Measurements from ENCODE around the gene STX1A. TPM values are rescaled to one million over a fixed set of nuclear protein-coding genes. Genes with fewer than 3 reads are reported as not detected.
"Not testable (repeated sequence)": the region's sequence is repeated elsewhere in the genome, so short reads cannot be mapped to it uniquely, and the experiment has no call there.

The STX1A gene
- total and polyA plus RNA-seq, 12 donors: 0.88 to 3.4 (median 2.1) TPM

GRCh38 chr7:73727952-73728351 lies 8.5 kb upstream of the STX1A start:
- Histone ChIP-seq H3K36me3 (no peaks in the 10 kb centered on the region), H3K4me1 (no peaks in the 10 kb centered on the region), H3K27me3 (peaks cover 0 to 31% (median 5%) of the 10 kb centered on the region in 7 donors), H3K4me3 (no peak overlapping the region), H3K9me3 (no peaks in the 10 kb centered on the region), H3K27ac (no peak overlapping the region)
- intact Hi-C loops (cut with DNase I): loop anchor here in 2 of 10 donors (5.0 to 10.0 kb wide), 2 partner anchors 63 to 121 kb away; partner anchors contain the start of gene VPS37D (in 1 of the 2)
- TF ChIP-seq CTCF (IDR thresholded peaks at IDR 0.05): no peak
- WGBS, 2 donors: 65 to 72% methylated on average over 3 of the region's 3 CpGs
- DNase-seq: no peak
- ATAC-seq: no peak

- 45 to 52% methylated on average over 1 of the region's 1 CpG for WGBS, 2 donors
- Histone ChIP-seq H3K9me3 (no peaks in the 10 kb centered on the region), H3K4me1 (peaks cover 0 to 10% (median 0%) of the 10 kb centered on the region in 9 donors), H3K27ac (no peak overlapping the region), H3K27me3 (peaks cover 0 to 40% (median 5%) of the 10 kb centered on the region in 7 donors), H3K4me3 (no peak overlapping the region), H3K36me3 (no peaks in the 10 kb centered on the region)
- no peak for DNase-seq
- TF ChIP-seq CTCF (IDR thresholded peaks at IDR 0.05): peak in 2 of 9 donors; percentile 4 to 5
- peak in 1 of 8 donors; percentile 12 for ATAC-seq
- intact Hi-C loops (cut with DNase I): loop anchor here in 2 of 10 donors (5.0 to 10.0 kb wide), 2 partner anchors 61 to 119 kb away; partner anchors contain the start of gene VPS37D (in 1 of the 2)
Observed at GRCh38 chr7:73726083-73726466, 6.6 kb upstream of the STX1A start.

GRCh38 chr7:73723813-73724212 lies 4.3 kb upstream of the STX1A start:
- DNase-seq (no peak), ATAC-seq (no peak)
- no peaks in the 10 kb centered on the region for H3K36me3 ChIP-seq
- WGBS, 2 donors: 90 to 91% methylated on average over 3 of the region's 3 CpGs
- intact Hi-C loops (cut with DNase I): loop anchor here in 5 of 10 donors (2.0 to 10.0 kb wide), 2 partner anchors 59 to 117 kb away; partner anchors contain the start of gene VPS37D (in 1 of the 5)
- no peak overlapping the region for H3K27ac ChIP-seq
- H3K9me3 ChIP-seq: no peaks in the 10 kb centered on the region
- peaks cover 0 to 55% (median 5%) of the 10 kb centered on the region in 7 donors for H3K27me3 ChIP-seq
- peaks cover 0 to 22% (median 6%) of the 10 kb centered on the region in 9 donors for H3K4me1 ChIP-seq
- TF ChIP-seq CTCF (IDR thresholded peaks at IDR 0.05): no peak
- no peak overlapping the region for H3K4me3 ChIP-seq

- ATAC-seq (no peak), DNase-seq (no peak)
- Histone ChIP-seq H3K4me3 (no peak overlapping the region), H3K27ac (no peak overlapping the region), H3K4me1 (peaks cover 0 to 32% (median 13%) of the 10 kb centered on the region in 9 donors), H3K36me3 (no peaks in the 10 kb centered on the region), H3K9me3 (no peaks in the 10 kb centered on the region), H3K27me3 (peaks cover 0 to 55% (median 12%) of the 10 kb centered on the region in 7 donors)
- 63 to 75% methylated on average over 6 of the region's 6 CpGs for WGBS, 2 donors
- TF ChIP-seq CTCF (IDR thresholded peaks at IDR 0.05): no peak
- intact Hi-C loops (cut with DNase I): loop anchor here in 1 of 10 donors (10.0 kb wide), 1 partner anchor 58 kb away; the partner anchor contains the start of gene VPS37D
Observed at GRCh38 chr7:73722785-73723184, 3.3 kb upstream of the STX1A start.

GRCh38 chr7:73722182-73722581 lies 2.7 kb upstream of the STX1A start:
- Histone ChIP-seq H3K27me3 (peaks cover 0 to 54% (median 9%) of the 10 kb centered on the region in 7 donors), H3K27ac (peak overlapping the region in 1 of 10 donors; percentile 31), H3K4me1 (peaks cover 0 to 38% (median 16%) of the 10 kb centered on the region in 9 donors)
- not testable (repeated sequence) for DNase-seq, H3K9me3 ChIP-seq, ATAC-seq, H3K36me3 ChIP-seq, H3K4me3 ChIP-seq
- intact Hi-C loops (cut with DNase I): loop anchor here in 1 of 10 donors (10.0 kb wide), 1 partner anchor 57 kb away; the partner anchor contains the start of gene VPS37D
- WGBS, 2 donors: 84 to 85% methylated on average over 4 of the region's 4 CpGs
